Bronchial smooth muscle cell (primary cell): ENCODE measurements around the gene RBM17. TPM values are rescaled to one million over a fixed set of nuclear protein-coding genes. Genes with fewer than 3 reads are reported as not detected.

Experiments used
- total RNA-seq: library from RNA; depleted of rRNA; stranded (reverse); fragments of >200 nt; gene quantifications from 2 replicates; pipeline ENCODE4 v1.2.1, GENCODE V29; 2014

The RBM17 gene, protein sequence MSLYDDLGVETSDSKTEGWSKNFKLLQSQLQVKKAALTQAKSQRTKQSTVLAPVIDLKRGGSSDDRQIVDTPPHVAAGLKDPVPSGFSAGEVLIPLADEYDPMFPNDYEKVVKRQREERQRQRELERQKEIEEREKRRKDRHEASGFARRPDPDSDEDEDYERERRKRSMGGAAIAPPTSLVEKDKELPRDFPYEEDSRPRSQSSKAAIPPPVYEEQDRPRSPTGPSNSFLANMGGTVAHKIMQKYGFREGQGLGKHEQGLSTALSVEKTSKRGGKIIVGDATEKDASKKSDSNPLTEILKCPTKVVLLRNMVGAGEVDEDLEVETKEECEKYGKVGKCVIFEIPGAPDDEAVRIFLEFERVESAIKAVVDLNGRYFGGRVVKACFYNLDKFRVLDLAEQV
- total RNA-seq = 37.4 and 39.1 TPM in 2 replicates

DNA sequence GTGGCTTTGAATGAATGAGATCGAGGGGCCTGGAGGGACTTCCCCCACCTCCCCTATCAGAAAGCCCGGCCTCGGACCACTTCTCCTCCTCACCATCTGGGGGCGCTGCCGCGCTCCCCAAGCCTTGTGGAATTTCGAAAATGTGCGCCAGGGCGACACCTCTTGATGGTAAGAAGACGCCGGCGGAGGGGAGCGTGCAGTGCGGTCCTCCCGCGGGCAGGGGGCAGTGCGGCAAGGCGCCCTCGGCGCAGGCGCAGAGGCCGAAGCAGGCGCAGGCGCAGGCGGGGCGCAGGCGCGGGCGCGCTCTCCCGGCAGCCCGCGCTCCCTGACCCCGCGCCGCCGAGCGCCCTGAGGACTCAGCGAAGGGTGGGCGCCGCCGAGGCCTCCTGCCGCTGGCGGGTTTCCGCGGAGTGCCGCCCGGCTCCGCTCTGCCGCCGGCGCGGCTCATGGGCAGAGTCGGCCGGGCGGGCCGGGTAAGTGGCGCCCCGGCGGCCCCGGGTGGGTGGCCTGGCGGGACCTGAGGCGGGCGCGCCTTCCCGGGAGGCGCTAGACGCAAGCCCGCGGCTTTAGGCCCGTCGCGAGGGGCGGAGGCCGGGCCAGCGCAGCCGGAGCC lies at the start of gene RBM17:
RBM17 (plus strand) TSS at position 314 of the 613 bp plus-strand sequence. CDS start 8,032 bp downstream, outside the sequence.

DNA sequence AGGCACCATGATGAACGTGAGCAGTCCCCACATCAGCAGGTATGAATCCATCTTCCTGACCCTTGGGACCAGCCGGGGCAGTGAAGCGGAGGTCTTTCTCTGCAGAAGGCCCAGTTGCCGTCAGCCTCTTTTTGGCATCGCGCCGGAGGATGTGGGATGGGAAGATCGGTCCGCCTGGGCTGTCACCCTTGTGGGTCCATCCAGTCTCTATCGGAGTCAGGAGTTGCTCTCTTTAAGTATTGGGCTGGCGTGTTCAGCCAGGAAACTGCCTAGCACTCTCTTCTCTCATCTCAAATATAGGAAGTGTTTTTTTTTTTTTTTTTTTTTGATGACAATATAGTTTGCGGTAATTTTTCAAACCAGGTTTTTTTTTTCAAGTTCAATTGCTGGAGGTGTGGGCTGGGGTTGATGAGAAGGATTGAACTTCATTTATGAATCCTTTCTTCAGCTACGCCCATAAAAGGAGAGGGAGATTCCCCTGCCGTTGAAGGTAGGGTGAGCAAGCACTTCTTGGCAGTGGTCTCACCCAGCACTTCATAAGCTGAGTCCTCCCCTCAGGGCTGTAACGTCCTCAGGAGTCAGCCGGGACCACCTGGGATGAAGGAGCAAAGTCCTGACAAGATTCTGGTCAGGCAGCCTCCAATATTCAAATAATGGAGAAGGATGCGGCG lies 26.6 kb upstream of the RBM17 start, which contains the start of gene IL2RA:
IL2RA (minus strand) TSS at position 267 of the 671 bp plus-strand sequence; CDS start at position 51, 216 bp downstream.

Other genes starting within 250 kb of the RBM17 start
- 7.4 and 9.0 TPM in 2 replicates for gene ANKRD16, start 199.1 kb upstream of the RBM17 start, total RNA-seq
- gene FBH1, start 198.8 kb upstream of the RBM17 start, total RNA-seq = 92.7 and 131 TPM in 2 replicates
- 1.4 and 5.3 TPM in 2 replicates for gene IL15RA, start 111.5 kb upstream of the RBM17 start, total RNA-seq
- gene IL2RA, start 26.7 kb upstream of the RBM17 start, total RNA-seq = not detected in 2 replicates
- gene PFKFB3, start 113.9 kb downstream of the RBM17 start, total RNA-seq = 19.4 and 24.4 TPM in 2 replicates